ENCODE data around the gene RNU7-1. TPM values are rescaled to one million over a fixed set of nuclear protein-coding genes. Genes with fewer than 3 reads are reported as not detected.

Gene RNU7-1
- total RNA-seq, 1 donor from 2014 or later: not detected

DNA sequence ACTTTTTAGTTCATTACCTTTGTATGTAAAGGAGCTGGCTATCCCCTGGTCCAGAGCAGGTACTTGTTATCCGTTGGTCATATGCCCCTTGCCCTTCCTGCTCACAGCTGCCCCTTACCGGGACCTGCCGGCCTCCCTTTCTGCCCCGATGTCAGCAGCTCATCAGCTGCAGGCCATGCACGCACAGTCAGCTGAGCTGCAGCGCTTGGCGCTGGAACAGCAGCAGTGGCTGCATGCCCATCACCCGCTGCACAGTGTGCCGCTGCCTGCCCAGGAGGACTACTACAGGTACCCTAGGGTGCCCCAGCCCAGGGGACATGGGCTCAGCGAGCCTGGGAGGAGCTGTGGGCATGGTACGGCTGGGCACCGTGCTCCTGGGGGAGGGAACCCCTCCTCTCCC lies 2.3 kb upstream of the RNU7-1 start:
- no peak for DNase-seq
- TF ChIP-seq, protein P1, sequence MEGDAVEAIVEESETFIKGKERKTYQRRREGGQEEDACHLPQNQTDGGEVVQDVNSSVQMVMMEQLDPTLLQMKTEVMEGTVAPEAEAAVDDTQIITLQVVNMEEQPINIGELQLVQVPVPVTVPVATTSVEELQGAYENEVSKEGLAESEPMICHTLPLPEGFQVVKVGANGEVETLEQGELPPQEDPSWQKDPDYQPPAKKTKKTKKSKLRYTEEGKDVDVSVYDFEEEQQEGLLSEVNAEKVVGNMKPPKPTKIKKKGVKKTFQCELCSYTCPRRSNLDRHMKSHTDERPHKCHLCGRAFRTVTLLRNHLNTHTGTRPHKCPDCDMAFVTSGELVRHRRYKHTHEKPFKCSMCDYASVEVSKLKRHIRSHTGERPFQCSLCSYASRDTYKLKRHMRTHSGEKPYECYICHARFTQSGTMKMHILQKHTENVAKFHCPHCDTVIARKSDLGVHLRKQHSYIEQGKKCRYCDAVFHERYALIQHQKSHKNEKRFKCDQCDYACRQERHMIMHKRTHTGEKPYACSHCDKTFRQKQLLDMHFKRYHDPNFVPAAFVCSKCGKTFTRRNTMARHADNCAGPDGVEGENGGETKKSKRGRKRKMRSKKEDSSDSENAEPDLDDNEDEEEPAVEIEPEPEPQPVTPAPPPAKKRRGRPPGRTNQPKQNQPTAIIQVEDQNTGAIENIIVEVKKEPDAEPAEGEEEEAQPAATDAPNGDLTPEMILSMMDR (IDR thresholded peaks at IDR 0.05): no peak
- Mint-ChIP-seq H3K4me1 (peaks cover 58% of the 10 kb centered on the region), H3K4me3 (no peak overlapping the region), H3K27ac (no peak overlapping the region), H3K9me3 (no peaks in the 10 kb centered on the region), H3K36me3 (ENCODE audit: low read depth) (peaks cover 25% of the 10 kb centered on the region), H3K27me3 (no peaks in the 10 kb centered on the region)
- ChIA-PET POLR2A (interaction anchor here (0.9 to 24.6 kb wide), 5 partner anchors 16 to 69 kb away, joined by 3 to 1516 read pairs (median 3); partner anchors contain the start of genes PTPN6 and SPSB2), CTCF (interaction anchor here (0.8 to 14.9 kb wide), 4 partner anchors 19 to 72 kb away, joined by 3 to 571 read pairs (median 14); partner anchors contain the start of gene SPSB2)
- no peak for ATAC-seq (ENCODE audit: low read depth)
- intact Hi-C loops (cut with micrococcal nuclease): loop anchor here (5.0 kb wide), 1 partner anchor 189 kb away; the partner anchor contains the start of gene MLF2

DNA sequence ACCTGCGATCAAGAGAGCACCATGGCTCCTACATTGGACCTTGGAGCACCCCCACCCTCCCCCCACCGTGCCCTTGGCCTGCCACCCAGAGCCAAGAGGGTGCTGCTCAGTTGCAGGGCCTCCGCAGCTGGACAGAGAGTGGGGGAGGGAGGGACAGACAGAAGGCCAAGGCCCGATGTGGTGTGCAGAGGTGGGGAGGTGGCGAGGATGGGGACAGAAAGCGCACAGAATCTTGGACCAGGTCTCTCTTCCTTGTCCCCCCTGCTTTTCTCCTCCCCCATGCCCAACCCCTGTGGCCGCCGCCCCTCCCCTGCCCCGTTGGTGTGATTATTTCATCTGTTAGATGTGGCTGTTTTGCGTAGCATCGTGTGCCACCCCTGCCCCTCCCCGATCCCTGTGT lies 1.8 kb upstream of the RNU7-1 start:
- peaks cover 58% of the 10 kb centered on the region for H3K4me1 Mint-ChIP-seq
- no peak overlapping the region for H3K4me3 Mint-ChIP-seq
- peaks cover 20% of the 10 kb centered on the region for H3K36me3 Mint-ChIP-seq (ENCODE audit: low read depth)
- intact Hi-C loops (cut with micrococcal nuclease): loop anchor here (5.0 kb wide), 1 partner anchor 189 kb away; the partner anchor contains the start of gene MLF2
- no peak for ATAC-seq (ENCODE audit: low read depth)
- POLR2A ChIA-PET: interaction anchor here (0.9 to 24.6 kb wide), 3 partner anchors 17 to 73 kb away, joined by 3 to 1516 read pairs (median 3); partner anchors contain the start of genes PTPN6 and SPSB2
- H3K27me3 Mint-ChIP-seq: no peaks in the 10 kb centered on the region
- CTCF ChIA-PET: interaction anchor here (0.8 to 14.9 kb wide), 4 partner anchors 19 to 72 kb away, joined by 3 to 571 read pairs (median 14); partner anchors contain the start of gene SPSB2
- TF ChIP-seq, protein P1 (IDR thresholded peaks at IDR 0.05): no peak
- no peaks in the 10 kb centered on the region for H3K9me3 Mint-ChIP-seq
- H3K27ac Mint-ChIP-seq: no peak overlapping the region
- no peak for DNase-seq

DNA sequence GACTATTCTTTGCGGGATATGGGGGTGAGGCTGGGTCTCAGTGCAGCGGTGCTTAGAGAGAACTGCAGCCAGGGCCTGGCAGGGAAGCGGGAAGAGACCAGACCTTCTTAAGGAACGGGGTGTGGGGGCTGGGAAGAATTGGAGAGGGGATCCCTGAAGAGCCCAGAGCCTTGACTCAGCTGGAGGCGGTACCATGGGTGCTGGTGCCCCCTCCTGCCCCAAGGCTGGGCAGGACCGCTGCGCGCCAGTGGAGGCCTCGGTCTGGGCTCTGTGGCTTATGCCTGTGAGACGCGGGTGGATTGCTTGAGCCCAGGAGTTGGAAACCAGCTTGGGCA lies 1.3 kb upstream of the RNU7-1 start:
- H3K9me3 Mint-ChIP-seq: no peaks in the 10 kb centered on the region
- no peak overlapping the region for H3K4me3 Mint-ChIP-seq
- DNase-seq: no peak
- CTCF ChIA-PET: interaction anchor here (1.9 to 14.9 kb wide), 2 partner anchors 18 kb away, joined by 14 to 571 read pairs; no protein-coding TSS in a partner anchor
- H3K27me3 Mint-ChIP-seq: no peaks in the 10 kb centered on the region
- no peak for ATAC-seq (ENCODE audit: low read depth)
- peaks cover 18% of the 10 kb centered on the region for H3K36me3 Mint-ChIP-seq (ENCODE audit: low read depth)
- POLR2A ChIA-PET: interaction anchor here (0.7 to 24.6 kb wide), 6 partner anchors 8 to 90 kb away, joined by 3 to 1516 read pairs (median 76); partner anchors contain the start of genes ATN1, CDCA3, PTPN6 and SPSB2
- TF ChIP-seq, protein P1 (IDR thresholded peaks at IDR 0.05): no peak
- peak overlapping the region; percentile 96 for H3K27ac Mint-ChIP-seq
- peaks cover 61% of the 10 kb centered on the region for H3K4me1 Mint-ChIP-seq
- intact Hi-C loops (cut with micrococcal nuclease): loop anchor here (5.0 kb wide), 1 partner anchor 190 kb away; the partner anchor contains the start of gene MLF2

DNA sequence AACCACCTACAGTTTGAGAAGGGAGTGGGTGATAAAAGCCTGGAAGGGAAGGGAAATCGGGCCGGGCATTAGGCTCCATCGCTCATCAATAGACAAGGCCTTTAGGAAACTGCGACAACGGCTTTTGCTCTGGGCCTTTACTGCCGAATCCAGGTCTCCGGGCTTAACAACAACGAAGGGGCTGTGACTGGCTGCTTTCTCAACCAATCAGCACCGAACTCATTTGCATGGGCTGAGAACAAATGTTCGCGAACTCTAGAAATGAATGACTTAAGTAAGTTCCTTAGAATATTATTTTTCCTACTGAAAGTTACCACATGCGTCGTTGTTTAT lies 261 bp upstream of the RNU7-1 start:
- CTCF ChIA-PET: interaction anchor here (0.7 to 14.9 kb wide), 14 partner anchors 9 to 169 kb away, joined by 3 to 571 read pairs (median 8); partner anchors contain the start of genes C1RL and LPCAT3
- ATAC-seq (ENCODE audit: low read depth): peak; percentile 37
- intact Hi-C loops (cut with micrococcal nuclease): loop anchor here (1.0 to 5.0 kb wide), 3 partner anchors 8 to 191 kb away; partner anchors contain the start of genes MLF2, PTPN6 and SPSB2
- Mint-ChIP-seq H3K4me1 (peaks cover 65% of the 10 kb centered on the region), H3K9me3 (no peaks in the 10 kb centered on the region), H3K27ac (peak overlapping the region; percentile 96), H3K4me3 (peak overlapping the region; percentile 91), H3K36me3 (ENCODE audit: low read depth) (peaks cover 16% of the 10 kb centered on the region), H3K27me3 (no peaks in the 10 kb centered on the region)
- POLR2A ChIA-PET: interaction anchor here (0.6 to 24.6 kb wide), 43 partner anchors 8 to 1084 kb away, joined by 3 to 1516 read pairs (median 8); partner anchors contain the start of genes ATN1, C1RL, CDCA3 and COPS7A
- peak; percentile 49 for DNase-seq
- TF ChIP-seq, protein P1 (IDR thresholded peaks at IDR 0.05): no peak
